ENCODE results near the gene ARHGEF40. TPM values are rescaled to one million over a fixed set of nuclear protein-coding genes. Genes with fewer than 3 reads are reported as not detected.

The ARHGEF40 gene
- total RNA-seq, 1 experiment from 2014 or later = 42.2 TPM

DNA sequence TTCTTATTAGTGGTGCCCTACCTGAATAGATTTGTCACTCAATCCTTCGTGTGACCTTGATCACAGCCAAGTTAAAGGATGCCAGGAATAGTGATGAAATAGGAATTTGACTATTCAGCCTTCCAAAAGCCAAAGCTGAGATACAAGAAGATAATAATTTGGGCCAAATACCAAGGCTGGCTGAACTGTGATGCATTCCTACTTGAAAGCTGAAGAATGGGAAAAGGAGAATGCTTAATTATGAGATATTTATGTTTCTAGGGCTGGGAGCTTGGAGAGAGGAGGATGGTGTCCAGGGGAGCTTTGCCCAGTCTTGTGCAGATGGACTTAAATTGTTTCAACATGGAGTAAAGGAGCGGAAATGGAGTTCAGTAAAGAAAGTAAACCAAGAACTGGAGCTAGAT lies 22.7 kb upstream of the ARHGEF40 start:
- no peak for DNase-seq (ENCODE audit: low read depth in 1 of 2, low spot score in 2 of 2)
- Histone ChIP-seq H3K27me3 (replicated peaks) (0 out of 2 replicates have a peak, but pooled peaks cover 3% of the 10 kb centered on the region), H3K9me3 (replicated peaks) (no peaks in the 10 kb centered on the region), H3K4me3 (no peak overlapping the region), H3K36me3 (no peaks in the 10 kb centered on the region), H3K27ac (no peak overlapping the region), H3K4me1 (replicated peaks) (no peaks in the 10 kb centered on the region)

DNA sequence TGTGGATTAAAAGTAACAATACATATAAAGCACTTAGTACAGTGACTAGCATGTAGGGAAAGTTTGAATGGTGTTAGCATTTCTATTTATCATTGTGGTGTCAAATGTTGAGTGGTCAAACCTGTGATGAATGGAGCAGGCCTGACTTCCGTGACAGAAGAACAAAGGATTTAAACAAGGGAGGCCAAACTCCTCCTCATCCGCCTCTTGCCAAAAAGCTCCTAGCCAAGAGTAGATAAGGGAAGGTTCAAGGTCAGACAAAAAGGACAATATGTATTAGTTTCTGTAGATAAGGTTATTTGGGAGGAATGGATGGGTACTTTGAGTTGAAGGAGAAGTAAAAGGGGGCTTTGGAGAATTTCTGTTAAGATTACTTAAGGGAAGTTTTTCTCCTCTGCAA lies 21.5 kb upstream of the ARHGEF40 start:
- Histone ChIP-seq H3K4me3 (no peak overlapping the region), H3K27me3 (replicated peaks) (0 out of 2 replicates have a peak, but pooled peaks cover 3% of the 10 kb centered on the region), H3K4me1 (replicated peaks) (no peaks in the 10 kb centered on the region), H3K9me3 (replicated peaks) (no peaks in the 10 kb centered on the region), H3K36me3 (no peaks in the 10 kb centered on the region), H3K27ac (no peak overlapping the region)
- no peak for DNase-seq (ENCODE audit: low read depth in 1 of 2, low spot score in 2 of 2)

GRCh38 chr14:21049271-21049673 lies 20.8 kb upstream of the ARHGEF40 start:
- Histone ChIP-seq H3K4me1 (replicated peaks) (no peaks in the 10 kb centered on the region), H3K27me3 (replicated peaks) (0 out of 2 replicates have a peak, but pooled peaks cover 3% of the 10 kb centered on the region), H3K4me3 (no peak overlapping the region), H3K27ac (no peak overlapping the region), H3K9me3 (replicated peaks) (no peaks in the 10 kb centered on the region), H3K36me3 (no peaks in the 10 kb centered on the region)
- DNase-seq (ENCODE audit: low read depth in 1 of 2, low spot score in 2 of 2) = no peak

GRCh38 chr14:21050597-21050996 lies 19.5 kb upstream of the ARHGEF40 start:
- H3K27me3 ChIP-seq (replicated peaks) = 0 out of 2 replicates have a peak, but pooled peaks cover 2% of the 10 kb centered on the region
- H3K4me3 ChIP-seq = no peak overlapping the region
- H3K27ac ChIP-seq = no peak overlapping the region
- no peaks in the 10 kb centered on the region for H3K9me3 ChIP-seq (replicated peaks)
- no peak for DNase-seq (ENCODE audit: low read depth in 1 of 2, low spot score in 2 of 2)
- no peaks in the 10 kb centered on the region for H3K36me3 ChIP-seq
- no peaks in the 10 kb centered on the region for H3K4me1 ChIP-seq (replicated peaks)

DNA sequence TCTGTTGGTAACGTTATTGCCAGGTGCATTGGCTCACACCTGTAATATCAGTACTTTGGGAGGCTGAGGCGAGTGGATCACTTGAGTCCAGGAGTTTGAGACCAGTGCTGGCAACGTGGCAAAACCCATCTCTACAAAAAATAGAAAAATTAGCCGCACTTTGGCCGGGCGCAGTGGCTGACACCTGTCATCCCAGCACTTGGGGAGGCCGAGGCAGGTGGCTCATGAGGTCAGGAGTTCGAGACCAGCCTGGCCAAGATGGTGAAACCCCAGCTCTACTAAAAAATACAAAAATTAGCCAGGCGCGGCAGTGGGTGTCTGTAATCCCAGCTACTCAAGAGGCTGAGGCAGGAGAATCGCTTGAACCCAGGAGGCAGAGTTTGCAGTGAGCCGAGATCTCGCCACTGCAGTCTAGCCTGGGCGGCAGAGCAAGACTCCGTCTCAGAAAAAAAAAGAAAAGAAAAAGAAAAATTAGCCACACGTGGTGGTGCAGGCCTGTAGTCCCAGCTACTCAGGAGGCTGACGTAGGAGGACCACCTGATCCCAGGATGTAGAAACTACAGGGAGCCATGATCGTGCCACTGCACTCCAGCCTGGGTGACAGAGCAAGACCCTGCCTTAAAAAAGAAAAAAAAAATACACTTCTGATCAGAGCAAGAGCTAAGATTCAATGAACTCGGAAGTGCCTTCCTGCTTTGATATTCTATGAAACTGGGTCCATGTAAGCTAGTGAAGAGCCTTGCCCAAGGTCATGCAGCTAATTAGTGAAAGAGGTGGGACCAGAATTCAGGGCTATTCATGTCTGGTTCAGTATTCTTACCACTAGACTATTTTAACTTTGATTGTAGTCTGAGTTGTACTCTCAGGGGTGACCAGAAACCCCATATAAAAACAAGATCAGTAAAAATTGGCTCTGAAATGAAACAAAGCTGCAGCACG lies 16.7 kb upstream of the ARHGEF40 start:
- Histone ChIP-seq H3K9me3 (replicated peaks) (no peaks in the 10 kb centered on the region), H3K4me3 (no peak overlapping the region), H3K27me3 (replicated peaks) (no peaks in the 10 kb centered on the region), H3K4me1 (replicated peaks) (no peaks in the 10 kb centered on the region), H3K27ac (no peak overlapping the region), H3K36me3 (no peaks in the 10 kb centered on the region)
- DNase-seq (ENCODE audit: low read depth in 1 of 2, low spot score in 2 of 2) = no peak

DNA sequence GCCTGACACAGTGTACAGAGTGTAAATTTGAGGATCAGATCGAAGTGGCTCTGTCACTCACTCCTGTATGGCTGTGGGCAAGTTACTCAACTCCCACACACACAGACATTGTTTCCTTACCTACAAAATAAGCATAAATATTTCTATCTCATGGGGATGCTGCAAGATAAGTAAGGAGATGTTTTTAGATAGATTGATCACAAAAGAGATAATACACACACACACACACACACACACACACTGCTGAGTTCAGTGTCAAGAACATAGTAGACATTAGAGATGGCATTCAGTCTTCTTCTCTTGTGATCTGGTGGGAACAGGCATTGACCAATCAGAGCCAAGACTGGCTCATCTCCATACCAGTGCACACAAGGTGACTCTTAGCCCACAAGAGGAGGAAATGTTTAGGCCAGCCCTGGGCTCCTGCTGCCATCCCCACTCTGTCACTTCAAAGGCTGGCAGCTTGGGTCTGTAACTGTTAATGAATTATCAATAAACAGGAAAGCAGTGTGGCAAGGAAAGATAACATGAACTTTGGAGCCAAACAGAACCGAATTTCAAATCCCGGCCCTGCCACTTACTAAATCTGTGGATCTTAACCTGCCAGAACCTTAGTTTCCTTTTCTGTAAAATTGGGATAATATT lies 15.9 kb upstream of the ARHGEF40 start:
- no peak for DNase-seq (ENCODE audit: low read depth in 1 of 2, low spot score in 2 of 2)
- H3K4me3 ChIP-seq = no peak overlapping the region
- H3K27ac ChIP-seq = no peak overlapping the region
- no peaks in the 10 kb centered on the region for H3K36me3 ChIP-seq
- no peaks in the 10 kb centered on the region for H3K9me3 ChIP-seq (replicated peaks)
- H3K27me3 ChIP-seq (replicated peaks) = no peaks in the 10 kb centered on the region
- no peaks in the 10 kb centered on the region for H3K4me1 ChIP-seq (replicated peaks)

GRCh38 chr14:21054768-21055145 lies 15.3 kb upstream of the ARHGEF40 start:
- no peaks in the 10 kb centered on the region for H3K4me1 ChIP-seq (replicated peaks)
- DNase-seq (ENCODE audit: low read depth in 1 of 2, low spot score in 2 of 2) = no peak
- no peak overlapping the region for H3K27ac ChIP-seq

DNA sequence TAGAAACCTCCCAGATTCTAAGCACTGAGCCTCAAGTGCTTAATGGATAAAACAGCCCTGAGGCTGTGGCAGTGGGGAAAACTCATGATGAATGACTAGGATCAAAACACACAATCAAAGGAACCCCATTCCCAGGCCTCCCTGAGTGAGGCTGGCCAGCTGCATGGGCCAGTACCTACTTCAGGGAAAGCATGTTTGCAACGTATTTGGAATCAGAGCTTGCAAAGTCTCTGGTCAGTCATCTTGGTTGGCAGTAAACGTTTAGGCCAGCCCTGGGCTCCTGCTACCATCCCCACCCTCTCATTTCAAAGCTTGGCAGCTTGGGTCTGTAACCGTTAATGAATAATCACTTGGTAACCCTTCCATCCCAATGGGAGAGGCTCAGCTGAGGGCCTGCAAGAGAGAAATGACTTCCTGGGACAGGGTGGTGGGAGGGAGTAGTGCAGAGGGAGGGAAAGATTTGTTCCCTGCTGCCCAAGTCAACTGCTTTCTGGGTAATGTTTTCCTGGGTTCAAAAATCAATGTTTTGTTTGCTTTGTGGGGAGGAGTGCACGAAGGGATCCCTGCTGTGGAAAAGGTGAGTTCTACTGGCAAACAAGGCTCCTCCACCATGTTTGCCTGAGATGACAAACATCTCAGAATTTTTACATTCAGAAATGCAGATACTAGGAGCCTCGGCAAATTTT lies 14.5 kb upstream of the ARHGEF40 start:
- no peaks in the 10 kb centered on the region for H3K27me3 ChIP-seq (replicated peaks)
- H3K27ac ChIP-seq = no peak overlapping the region
- no peaks in the 10 kb centered on the region for H3K36me3 ChIP-seq
- H3K9me3 ChIP-seq (replicated peaks) = no peaks in the 10 kb centered on the region
- H3K4me3 ChIP-seq = no peak overlapping the region
- no peak for DNase-seq (ENCODE audit: low read depth in 1 of 2, low spot score in 2 of 2)
- no peaks in the 10 kb centered on the region for H3K4me1 ChIP-seq (replicated peaks)

More at GRCh38 chr14:21054768-21055145, 15.3 kb upstream of the ARHGEF40 start:
- Histone ChIP-seq H3K9me3 (replicated peaks) (no peaks in the 10 kb centered on the region), H3K27me3 (replicated peaks) (no peaks in the 10 kb centered on the region), H3K36me3 (no peaks in the 10 kb centered on the region), H3K4me3 (no peak overlapping the region)

- no peak overlapping the region for H3K4me3 ChIP-seq
- no peaks in the 10 kb centered on the region for H3K36me3 ChIP-seq
- no peaks in the 10 kb centered on the region for H3K4me1 ChIP-seq (replicated peaks)
- H3K9me3 ChIP-seq (replicated peaks) = no peaks in the 10 kb centered on the region
- H3K27me3 ChIP-seq (replicated peaks) = no peaks in the 10 kb centered on the region
- no peak for DNase-seq (ENCODE audit: low read depth in 1 of 2, low spot score in 2 of 2)
- no peak overlapping the region for H3K27ac ChIP-seq
These were observed 13.5 kb upstream of the ARHGEF40 start for GRCh38 chr14:21056520-21057163.

GRCh38 chr14:21057803-21058675 lies 12.1 kb upstream of the ARHGEF40 start, which contains the start of gene RNASE8:
RNASE8 (plus strand) TSS chr14:21057822; CDS start chr14:21057893, 71 bp downstream.
- no peak within 1 kb of the TSS for H3K27ac ChIP-seq
- no peak for DNase-seq (ENCODE audit: low read depth in 1 of 2, low spot score in 2 of 2)

GRCh38 chr14:21058903-21059302 lies 11.2 kb upstream of the ARHGEF40 start:
- H3K4me3 ChIP-seq = no peak overlapping the region
- peaks cover 11% of the 10 kb centered on the region for H3K4me1 ChIP-seq (replicated peaks)
- no peak overlapping the region for H3K27ac ChIP-seq
- DNase-seq (ENCODE audit: low read depth in 1 of 2, low spot score in 2 of 2) = no peak
- no peaks in the 10 kb centered on the region for H3K27me3 ChIP-seq (replicated peaks)
- no peaks in the 10 kb centered on the region for H3K36me3 ChIP-seq
- H3K9me3 ChIP-seq (replicated peaks) = no peaks in the 10 kb centered on the region

More at GRCh38 chr14:21057803-21058675, 12.1 kb upstream of the ARHGEF40 start, which contains the start of gene RNASE8:
- H3K36me3 ChIP-seq = no peaks in the 10 kb centered on the region
- peaks cover 2% of the 10 kb centered on the region for H3K4me1 ChIP-seq (replicated peaks)
- no peaks in the 10 kb centered on the region for H3K9me3 ChIP-seq (replicated peaks)
- H3K4me3 ChIP-seq = no peak within 1 kb of the TSS
- H3K27me3 ChIP-seq (replicated peaks) = no peaks in the 10 kb centered on the region

- peaks cover 12% of the 10 kb centered on the region for H3K4me1 ChIP-seq (replicated peaks)
- H3K9me3 ChIP-seq (replicated peaks) = no peaks in the 10 kb centered on the region
- H3K36me3 ChIP-seq = no peaks in the 10 kb centered on the region
- no peak overlapping the region for H3K4me3 ChIP-seq
- no peaks in the 10 kb centered on the region for H3K27me3 ChIP-seq (replicated peaks)
- H3K27ac ChIP-seq = no peak overlapping the region
- no peak for DNase-seq (ENCODE audit: low read depth in 1 of 2, low spot score in 2 of 2)
These were observed 10.1 kb upstream of the ARHGEF40 start for GRCh38 chr14:21059842-21060613.
